Fibroblast of skin of right biceps (primary cell): ENCODE data around the gene PLIN4.

Experiments
- DNase-seq: peaks from one replicate; pipeline ENCODE4 v3.0.0-alpha.2; 2013

Gene PLIN4

DNA sequence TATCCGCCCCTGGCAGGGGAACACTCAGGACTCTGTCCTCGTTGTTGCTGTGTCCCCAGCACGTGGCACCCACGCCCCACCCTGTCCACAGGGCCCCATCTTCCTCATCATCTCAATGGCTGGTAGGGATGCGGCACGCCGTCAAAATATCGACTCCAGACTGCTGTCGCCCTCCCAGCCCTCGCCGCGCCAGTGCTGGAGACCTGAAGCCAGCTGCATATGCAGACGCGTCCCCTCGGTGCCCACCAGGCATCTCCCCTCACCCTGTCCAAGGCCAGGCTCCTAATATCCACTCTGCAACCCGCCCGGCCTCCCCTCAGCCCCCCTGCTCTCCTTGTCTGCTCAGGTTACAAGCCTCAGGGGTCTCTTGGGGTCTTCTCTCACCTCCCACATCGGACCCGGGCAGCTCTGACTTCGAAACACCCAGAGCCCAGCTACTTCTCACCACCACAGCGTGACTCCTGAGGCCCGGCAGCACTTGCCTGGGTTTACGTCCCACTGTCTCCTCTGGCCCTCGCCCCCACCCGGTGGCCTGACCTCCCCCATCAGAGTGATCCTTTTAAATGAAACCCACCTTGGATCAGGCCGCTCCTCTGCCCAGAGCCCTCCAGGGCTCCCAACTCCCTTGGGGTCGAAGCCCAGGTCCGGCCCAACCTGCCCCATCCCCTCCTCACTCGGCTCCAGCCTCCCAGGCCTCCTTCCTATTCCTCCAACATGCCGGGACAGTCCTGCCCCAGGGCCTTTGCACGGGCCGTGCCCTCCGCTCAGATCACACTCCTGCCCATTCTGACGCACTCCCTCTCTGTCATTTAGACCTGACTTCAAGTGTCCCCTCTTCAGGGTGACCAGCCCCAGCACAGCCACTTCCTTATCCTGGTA is 12.5 kb downstream of the PLIN4 start:
- no peak for DNase-seq

DNA sequence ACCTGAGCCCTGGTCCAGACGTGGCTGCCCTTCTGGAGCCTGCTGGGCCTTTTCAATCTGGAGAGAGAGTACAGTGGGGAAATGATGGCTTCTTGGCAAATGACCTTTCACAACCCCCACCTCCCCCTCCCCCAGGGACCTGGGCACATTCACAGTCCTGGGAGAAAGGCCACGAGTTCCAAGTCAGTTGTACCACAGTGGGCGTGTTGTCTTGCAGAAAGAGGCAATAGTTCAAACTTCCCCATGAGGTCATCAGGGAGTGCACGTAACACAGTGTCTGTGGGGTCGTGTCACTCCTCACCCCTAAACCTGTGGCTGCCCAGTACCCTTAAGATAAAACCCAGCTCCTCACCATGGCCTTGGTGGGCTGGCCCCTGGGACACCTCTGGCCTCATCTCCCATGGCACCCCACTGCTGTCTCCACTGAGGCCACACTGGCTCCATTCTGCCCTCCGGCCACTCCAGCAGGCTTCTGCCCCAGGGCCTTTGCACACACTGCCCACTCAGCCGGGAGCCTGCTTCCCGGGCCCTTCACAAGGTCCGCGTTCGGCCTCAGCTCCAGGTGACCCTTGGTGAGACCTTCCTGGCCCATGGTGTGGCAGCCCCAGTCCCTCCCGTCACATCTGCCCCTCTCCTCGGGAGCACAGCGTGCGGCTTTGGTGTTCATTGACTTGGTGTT is 13.3 kb downstream of the PLIN4 start:
- no peak for DNase-seq

DNA sequence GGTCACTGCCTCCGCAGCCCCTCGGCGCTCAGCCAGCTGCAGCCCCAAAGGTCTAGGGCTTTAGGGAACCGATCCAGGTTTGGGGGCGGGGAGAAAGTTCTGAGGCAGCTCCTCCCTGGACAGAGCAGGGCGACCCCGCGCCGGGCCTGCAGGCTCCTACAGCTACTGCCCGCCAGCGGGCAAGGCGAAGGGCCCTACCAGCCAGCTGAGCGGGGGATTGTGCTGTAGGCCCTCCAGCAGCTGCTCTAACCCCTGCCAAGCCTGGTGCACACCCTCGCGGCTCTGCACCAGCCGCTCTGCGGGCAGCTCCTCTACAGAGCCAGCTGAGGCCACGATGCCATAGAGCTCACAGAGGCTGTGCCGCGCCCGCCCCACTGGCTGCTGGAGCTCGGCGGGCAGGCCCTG is 14.0 kb downstream of the PLIN4 start:
- DNase-seq, result no peak

DNA sequence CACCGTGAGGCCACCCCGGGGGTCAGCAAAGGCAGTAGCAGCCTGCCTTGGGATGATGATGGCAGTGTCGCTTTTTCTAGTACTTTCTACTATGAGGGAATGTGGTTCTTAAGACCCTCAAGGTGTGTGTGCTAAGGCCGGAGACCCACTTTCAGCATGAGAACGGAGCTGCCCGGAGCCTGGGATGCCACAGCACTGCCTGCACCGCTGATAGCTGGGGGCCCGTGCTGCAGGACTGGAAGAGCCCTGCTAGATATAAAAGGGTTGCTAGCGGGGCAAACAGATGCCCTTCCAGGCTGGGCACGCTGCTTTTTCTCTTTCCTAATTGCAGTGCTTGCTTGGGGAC is 14.5 kb downstream of the PLIN4 start:
- no peak for DNase-seq

DNA sequence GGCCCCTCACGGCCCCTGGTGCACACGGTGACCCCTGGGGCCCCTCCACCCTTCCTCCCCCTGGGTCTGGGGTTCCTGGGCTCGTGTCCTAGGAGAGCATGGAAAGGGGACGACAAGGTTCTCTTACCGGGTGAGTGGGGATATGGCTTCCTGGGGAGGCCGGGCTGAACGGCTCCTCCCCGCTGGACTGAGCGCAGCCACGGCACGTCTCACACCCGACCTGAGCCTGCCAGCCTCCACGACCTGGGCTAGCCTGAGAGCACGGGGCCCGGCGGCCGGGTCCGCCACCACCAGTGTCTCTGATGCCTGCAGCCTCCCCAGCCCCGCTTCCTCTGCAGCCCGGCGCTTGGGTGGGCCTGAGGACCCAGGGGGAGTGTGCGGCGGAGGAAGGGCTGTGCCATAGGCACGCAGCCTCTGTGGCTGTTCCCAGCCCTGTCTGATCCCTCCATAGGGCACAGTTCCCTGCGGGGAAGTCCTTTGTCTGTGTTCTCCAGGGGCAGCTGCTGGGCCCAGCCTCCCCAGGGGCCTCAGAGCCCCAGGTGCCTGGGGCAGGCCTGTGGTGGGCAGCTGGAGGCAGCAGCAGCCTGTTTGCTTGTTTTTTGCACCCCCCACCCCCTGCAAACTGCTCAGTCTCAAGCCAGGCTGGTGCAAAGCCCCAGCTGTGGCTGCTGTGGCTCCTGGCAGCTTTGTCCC is 15.0 kb downstream of the PLIN4 start:
- DNase-seq, result no peak

DNA sequence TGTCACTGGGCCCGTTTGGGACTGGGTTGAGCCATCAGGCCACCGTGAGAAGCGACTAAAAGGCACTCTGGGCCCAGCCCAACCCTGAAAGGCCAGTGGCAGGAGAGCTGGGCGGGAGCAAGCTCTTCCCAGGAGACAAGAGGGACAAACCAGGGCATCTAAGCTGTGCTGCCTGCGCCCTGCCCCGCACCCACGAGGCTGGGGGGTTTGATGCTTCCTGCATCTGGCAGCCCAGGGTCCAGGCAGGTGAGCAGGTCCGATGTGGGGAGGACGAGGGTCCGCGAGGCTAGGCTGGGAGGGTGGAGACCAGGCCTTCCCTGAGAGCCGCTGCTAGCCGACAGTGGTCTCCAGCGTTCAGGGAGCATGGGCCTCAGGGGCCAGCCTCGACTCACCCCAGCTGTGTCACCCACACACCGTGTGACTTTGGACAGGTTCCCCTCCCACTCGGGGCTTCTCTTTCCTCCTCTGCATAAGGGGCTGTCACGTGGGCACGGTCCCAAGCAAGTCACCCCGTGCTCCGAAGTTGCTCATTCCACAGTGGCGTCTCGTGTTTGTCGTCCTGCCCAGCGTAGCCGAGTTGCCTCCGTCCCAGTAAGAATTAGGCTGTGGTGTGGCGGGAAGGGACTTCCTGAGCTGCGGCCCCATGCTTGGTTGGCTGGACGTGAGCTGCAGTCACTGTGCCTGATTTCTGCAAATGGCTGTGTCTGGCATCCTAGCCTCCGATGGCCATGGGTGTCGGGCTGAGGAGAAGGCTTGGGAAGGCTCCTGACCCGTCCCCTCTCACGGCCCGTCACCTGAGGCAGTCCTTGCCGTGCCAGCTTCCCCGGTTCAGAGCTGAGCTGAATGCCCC is 15.8 kb downstream of the PLIN4 start:
- DNase-seq, result no peak

DNA sequence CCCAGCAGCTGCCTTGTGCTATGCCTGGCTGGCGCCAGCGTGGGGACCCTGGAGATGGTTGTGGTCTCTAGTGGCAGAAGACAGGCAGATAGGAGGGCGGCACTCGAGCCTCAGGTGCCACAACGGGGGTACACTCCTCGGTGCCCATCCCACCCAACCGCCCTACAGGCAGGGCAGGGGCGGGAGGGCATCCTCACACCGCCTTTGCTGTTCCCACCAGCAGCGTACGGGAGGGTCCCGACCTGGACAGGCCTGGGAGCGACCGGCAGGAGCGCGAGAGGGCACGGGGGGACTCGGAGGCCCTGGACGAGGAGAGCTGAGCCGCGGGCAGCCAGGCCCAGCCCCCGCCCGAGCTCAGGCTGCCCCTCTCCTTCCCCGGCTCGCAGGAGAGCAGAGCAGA is 16.6 kb downstream of the PLIN4 start:
- DNase-seq, result no peak

DNA sequence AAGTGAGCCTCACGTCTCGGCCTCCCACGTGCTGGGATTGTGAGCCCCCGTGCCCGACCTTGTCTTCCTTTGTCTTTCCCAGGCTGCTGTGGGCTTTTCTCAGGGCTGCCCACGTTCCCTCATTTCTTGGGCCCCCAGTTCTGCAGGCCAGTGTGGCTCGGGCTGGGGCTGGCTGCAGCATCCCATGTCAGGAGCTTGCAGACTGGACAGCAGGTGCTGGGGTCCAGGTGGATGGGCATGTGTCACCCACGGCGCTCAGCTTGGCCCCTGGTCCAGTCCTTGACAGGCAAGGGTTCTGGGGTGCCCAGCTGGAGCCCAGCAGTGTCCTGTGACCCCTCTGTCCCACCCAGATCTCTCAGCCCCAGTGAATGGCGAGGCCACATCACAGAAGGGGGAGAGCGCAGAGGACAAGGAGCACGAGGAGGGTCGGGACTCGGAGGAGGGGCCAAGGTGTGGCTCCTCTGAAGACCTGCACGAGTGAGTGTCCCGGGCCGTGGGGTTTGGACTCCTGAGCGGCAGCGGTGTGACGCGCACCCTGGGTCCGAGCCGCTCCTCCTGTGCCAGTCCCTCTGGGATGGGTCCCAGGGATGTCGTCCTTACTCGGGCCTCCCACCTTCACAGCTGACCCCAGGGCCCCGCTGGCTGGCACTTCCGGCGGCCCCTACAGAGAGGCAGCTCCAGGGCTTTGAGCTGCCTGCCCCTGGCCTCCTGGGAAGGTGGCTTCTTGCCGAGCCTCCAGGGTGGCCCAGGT is 17.3 kb downstream of the PLIN4 start:
- DNase-seq, result no peak

DNA sequence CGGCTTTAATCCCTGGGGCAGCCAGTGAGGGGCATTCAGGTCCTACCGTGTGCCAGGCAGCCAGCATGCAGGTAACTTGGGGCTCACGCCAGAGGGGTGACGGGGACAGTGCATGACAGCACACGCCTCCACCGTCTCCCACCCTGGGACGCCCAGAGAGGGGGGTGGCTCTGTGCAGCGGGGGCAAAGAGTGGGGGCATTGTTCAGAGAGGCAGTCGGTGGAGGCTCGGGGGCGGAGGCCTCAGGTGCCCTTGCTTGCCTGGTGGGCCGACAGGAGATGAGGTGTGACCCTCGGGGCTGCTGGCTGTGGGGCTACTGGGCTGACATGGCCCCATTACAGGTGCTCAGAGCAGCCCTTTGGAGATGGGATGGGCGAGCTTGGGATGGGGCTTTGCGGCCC is 18.4 kb downstream of the PLIN4 start:
- no peak for DNase-seq

DNA sequence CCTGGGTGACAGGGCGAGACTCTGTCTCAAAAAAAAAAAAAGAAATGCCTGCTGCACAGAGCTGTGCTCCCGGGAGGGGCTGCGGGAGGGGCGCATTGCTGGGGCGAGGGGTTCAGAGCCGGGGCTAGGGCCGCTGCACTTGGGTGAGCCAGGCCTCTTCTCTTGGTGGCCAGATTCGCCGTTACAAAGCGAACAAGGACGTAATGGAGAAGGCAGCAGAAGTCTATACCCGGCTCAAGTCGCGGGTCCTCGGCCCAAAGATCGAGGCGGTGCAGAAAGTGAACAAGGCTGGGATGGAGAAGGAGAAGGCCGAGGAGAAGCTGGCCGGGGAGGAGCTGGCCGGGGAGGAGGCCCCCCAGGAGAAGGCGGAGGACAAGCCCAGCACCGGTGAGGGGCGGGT is 19.0 kb downstream of the PLIN4 start:
- no peak for DNase-seq

DNA sequence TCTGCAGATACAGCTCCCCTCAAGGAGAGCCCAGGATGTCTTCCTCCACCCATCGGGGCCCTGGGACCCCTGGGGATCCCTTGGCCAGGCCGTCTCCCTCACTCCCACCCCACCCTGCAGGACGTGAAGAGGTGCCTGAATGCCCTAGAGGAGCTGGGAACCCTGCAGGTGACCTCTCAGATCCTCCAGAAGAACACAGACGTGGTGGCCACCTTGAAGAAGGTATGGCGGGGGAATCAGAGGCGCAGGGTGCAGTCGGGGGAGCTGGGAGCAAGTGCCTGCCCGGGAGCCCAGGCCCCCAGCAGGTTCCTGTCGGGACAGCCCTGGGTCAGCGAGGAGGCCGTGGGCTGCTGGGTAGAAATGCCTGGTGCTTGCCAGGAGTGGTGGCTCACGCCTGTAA is 19.6 kb downstream of the PLIN4 start:
- no peak for DNase-seq

DNA sequence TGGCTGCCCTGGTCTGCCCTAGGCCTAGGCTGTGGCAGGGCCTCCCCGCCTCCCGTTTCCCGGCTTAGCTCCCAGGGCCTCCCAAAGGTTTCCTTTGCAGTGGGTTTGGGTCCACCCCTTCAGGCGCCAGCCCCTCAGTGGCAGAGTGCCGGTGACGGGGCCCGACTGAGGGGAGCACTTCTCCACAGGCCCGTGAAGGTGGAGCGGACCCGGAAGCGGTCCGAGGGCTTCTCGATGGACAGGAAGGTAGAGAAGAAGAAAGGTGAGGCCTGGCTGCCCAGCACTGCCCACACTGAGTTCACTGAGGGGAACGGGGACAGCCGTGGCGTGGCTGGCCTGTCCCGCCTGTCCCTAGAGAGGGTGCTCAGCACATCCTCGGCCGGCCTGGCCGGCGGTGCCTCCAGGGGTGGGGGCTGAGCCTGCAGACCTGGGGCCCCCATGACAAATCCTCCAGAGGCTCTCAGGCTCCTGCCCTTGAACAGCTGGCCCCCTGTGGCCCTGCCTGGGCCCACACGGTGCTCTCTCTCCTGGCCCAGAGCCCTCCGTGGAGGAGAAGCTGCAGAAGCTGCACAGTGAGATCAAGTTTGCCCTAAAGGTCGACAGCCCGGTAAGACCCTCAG is 20.4 kb downstream of the PLIN4 start:
- no peak for DNase-seq

DNA sequence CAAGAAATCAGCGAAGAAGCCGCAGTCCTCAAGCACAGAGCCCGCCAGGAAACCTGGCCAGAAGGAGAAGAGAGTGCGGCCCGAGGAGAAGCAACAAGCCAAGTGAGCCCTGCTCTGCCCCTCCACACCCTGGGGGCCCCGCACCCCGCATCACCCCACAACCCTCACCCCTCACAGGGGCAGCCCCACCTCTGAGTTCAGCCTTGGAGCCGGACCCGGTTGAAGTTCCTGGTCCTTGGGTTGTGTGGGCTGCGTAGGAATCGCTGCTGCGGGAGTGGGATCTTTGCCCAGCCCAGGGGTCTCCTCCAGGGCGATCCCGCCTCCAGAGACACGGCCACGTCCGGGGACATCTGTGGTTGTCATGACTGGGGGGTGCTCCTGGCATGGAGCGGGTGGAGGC is 22.0 kb downstream of the PLIN4 start:
- no peak for DNase-seq

DNA sequence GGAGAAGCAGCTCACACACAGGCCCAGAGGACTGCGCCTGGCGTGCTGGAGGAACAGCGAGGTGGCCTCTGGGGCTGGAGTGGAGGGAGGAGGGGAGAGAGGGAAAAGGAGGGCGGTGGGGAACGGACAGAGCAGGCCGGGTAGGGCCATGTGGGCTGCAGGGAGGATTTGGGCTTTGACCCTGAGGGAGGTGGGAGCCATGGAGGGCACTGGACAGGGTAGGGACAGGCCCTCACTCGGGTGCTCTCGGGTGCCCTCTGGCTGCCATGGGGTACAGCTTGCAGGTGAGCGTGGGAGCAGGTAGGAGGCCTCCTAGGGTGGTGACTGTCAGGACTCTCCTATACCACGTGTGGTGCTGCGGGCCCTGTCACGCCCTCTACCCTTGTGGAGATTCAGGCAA is 22.8 kb downstream of the PLIN4 start:
- no peak for DNase-seq

DNA sequence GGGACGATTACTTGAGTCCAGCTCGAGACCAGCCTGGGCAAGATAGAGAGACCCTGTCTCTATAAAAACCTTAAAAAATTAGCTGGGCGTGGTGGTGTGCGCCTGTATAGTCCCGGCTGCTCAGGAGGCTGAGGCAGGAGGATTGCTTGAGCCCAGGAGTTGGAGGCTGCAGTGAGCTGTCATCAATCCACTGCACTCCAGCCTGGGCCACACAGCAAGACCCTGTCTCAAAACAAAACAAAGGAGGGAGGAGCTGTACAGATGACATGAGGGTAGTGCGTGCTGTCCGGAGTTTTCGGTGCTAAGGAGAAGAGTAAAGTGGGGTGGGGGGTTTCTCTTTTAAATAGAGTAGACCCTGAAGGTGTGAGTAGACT is 23.6 kb downstream of the PLIN4 start:
- DNase-seq, result no peak

DNA sequence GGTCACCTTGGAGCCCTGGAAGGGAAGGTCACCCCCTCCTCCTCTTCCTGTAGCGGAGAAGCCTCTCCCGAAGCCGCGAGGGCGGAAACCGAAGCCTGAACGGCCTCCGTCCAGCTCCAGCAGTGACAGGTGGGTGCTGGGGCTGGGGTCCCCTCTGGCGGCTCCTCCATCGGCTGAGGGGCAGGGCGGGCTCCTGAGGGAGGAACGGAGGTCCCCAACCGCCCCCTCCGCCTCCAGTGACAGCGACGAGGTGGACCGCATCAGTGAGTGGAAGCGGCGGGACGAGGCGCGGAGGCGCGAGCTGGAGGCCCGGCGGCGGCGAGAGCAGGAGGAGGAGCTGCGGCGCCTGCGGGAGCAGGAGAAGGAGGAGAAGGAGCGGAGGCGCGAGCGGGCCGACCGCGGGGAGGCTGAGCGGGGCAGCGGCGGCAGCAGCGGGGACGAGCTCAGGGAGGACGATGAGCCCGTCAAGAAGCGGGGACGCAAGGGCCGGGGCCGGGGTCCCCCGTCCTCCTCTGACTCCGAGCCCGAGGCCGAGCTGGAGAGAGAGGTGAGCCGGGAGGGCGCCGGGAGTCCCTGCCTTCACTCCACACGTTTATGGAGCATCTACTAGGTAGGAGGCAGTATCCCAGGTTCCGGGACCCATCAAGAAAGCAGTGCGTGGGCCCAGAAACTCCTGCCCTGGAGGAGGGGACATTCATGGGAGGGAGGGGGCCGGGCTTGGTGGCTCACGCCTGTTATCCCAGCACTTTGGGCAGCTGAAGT is 24.2 kb downstream of the PLIN4 start:
- DNase-seq, result no peak

DNA sequence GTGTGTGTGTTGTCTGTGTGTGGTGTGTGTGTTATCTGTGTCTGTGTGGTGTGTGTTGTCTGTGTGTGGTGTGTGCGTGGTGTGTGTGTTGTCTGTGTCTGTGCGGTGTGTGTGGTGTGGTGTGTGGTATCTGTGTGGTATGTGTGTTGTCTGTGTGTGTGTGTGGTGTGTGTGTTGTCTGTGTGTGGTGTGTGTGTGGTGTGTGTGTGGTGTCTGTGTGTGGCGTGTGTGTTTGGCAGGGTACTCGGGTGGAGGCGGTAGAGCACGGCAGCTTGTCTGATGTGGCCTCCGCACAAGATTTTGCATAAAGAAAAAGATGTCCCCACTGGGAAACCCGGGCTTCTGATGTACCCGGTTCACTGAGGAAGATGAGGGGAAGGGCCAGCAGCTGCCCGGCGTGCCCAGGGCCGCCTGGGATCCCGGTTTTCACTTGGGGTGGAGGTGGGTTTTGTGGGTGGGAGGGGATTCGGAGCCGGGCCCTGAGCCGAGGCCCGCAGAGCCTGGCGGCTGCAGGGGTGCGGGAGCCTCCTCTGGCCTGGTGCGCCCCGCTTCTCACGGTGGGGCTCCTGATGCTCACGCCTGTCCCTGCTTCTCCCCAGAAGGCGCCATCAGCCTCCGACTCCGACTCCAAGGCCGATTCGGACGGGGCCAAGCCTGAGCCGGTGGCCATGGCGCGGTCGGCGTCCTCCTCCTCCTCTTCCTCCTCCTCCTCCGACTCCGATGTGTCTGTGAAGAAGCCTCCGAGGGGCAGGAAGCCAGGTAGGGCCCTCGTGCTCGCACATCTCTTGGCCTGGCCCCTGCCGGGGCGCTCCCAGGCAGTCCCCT is 25.0 kb downstream of the PLIN4 start:
- no peak for DNase-seq

DNA sequence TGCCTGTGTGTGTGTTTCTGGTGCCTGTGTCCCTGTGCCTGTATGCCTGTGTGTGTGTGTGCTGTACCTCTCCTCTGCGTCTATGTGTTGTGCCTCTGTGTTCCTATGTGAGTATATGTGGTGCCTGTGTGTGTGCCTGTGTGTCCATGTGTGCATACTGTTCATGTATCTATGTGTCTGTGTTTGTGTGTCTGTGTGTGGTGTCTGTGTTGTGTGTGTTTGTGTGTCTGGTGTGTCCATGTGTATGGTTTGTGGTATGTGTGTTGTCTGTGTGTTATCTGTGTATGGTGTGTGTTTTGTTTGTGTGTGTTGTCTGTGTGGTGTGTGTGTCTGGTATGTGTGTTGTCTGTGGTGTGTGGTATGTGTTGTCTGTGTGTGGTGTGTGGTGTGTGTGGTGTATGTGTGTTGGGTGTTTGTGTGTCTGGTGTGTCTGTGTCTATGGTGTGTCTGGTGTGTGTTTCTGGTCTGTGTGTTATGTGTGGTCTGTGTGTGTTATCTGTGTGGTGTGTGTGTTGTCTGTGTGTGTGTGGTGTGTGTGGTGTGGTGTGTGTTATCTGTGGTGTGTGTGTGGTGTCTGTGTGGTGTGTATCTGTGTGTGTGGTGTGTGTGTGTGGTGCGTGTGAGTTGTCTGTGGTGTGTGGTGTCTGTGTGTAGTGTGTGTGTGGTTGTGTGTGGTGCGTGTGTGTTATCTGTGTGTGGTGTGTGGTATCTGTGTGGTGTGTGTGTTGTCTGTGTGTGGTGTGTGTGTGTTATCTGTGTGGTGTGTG is 25.8 kb downstream of the PLIN4 start:
- no peak for DNase-seq

DNA sequence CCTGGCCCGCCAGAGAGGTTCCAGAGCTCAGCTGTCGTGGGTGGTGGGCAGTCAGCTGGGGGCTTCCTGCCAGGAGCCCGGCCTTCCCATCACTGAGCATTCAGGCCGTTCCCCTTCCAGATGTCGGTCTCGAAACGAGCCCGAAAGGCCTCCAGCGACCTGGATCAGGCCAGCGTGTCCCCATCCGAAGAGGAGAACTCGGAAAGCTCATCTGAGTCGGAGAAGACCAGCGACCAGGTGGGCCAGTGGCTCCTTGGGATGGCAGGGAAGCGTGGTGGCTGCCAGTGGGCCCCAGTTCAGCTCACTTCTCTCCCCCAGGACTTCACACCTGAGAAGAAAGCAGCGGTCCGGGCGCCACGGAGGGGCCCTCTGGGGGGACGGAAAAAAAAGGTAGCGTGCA is 26.8 kb downstream of the PLIN4 start:
- DNase-seq, result no peak
